IMR-90 (cell line): ENCODE measurements around the gene HOXB8. TPM values are rescaled to one million over a fixed set of nuclear protein-coding genes. Genes with fewer than 3 reads are reported as not detected.

Source experiments
- ATAC-seq: fragments of 200-7000 bp; cut with Tn5 transposase; 2 replicates; pipeline ENCODE4 v1.9.1; 2020; ENCODE audit warnings: low read depth, mild to moderate bottlenecking, moderate library complexity
- BruUV-seq: library from RNA; stranded (reverse); fragments of 400-500 nt; replicated peaks from 2 replicates; lab custom pipeline; 2021; lab: Mats Ljungman, UMichigan
- CTCF ChIA-PET: fragments of 300-600 bp; formaldehyde crosslinking; extraction: SDS; loops from one replicate; lab custom pipeline; 2021; ENCODE audit warnings: antibody characterized with exemption; lab: Yijun Ruan, JAX
- POLR2A ChIA-PET: fragments of 300-600 bp; sonication (Branson Sonifier 250); formaldehyde crosslinking; loops from one replicate; lab custom pipeline; 2022; ENCODE audit warnings: antibody characterized with exemption; ENCODE audit not compliant: unreplicated experiment; lab: Charles Lee
- DNase-seq: peaks from one replicate; pipeline ENCODE4 v3.0.0; 2013
- H2AFZ ChIP-seq: replicated peaks from 2 replicates; pipeline ENCODE3; 2013; ENCODE audit warnings: low read length, mild to moderate bottlenecking; ENCODE audit not compliant: poor library complexity
- H2AK5ac ChIP-seq: 2 replicates; pipeline ENCODE4 v1.6.1; 2013; ENCODE audit warnings: low read depth, low read length, inconsistent platforms
- H2AK9ac ChIP-seq: replicated peaks from 2 replicates; pipeline ENCODE3; 2013; ENCODE audit warnings: mild to moderate bottlenecking, low read depth, low read length, moderate library complexity; ENCODE audit not compliant: poor library complexity
- H2BK120ac ChIP-seq: 2 replicates; pipeline ENCODE4 v1.6.1; 2013; ENCODE audit warnings: low read depth, low read length, inconsistent platforms
- H2BK15ac ChIP-seq: 3 replicates; pipeline ENCODE4 v1.6.1; 2013; ENCODE audit warnings: low read depth, low read length, inconsistent platforms
- H2BK20ac ChIP-seq: 2 replicates; pipeline ENCODE4 v1.6.1; 2013; ENCODE audit warnings: low read depth, mild to moderate bottlenecking, inconsistent platforms, low read length, moderate library complexity
- H2BK5ac ChIP-seq: 2 replicates; pipeline ENCODE4 v1.6.1; 2013; ENCODE audit warnings: mild to moderate bottlenecking, low read depth, low read length, inconsistent platforms; ENCODE audit not compliant: poor library complexity, severe bottlenecking
- H3K14ac ChIP-seq: replicated peaks from 2 replicates; pipeline ENCODE4 v1.6.1; 2013; ENCODE audit warnings: low read depth, low read length, inconsistent platforms
- H3K18ac ChIP-seq: 2 replicates; pipeline ENCODE4 v1.6.1; 2013; ENCODE audit warnings: low read depth, low read length, control low read depth
- H3K23ac ChIP-seq: 2 replicates; pipeline ENCODE4 v1.6.1; 2013; ENCODE audit warnings: low read depth, low read length, inconsistent platforms
- H3K27ac ChIP-seq: 2 replicates; pipeline ENCODE4 v1.5.1; 2013; ENCODE audit warnings: mild to moderate bottlenecking, control low read depth, low read length; ENCODE audit not compliant: insufficient read depth
- H3K27me3 ChIP-seq: 2 replicates; pipeline ENCODE4 v1.6.1; 2013; ENCODE audit warnings: low read length; ENCODE audit not compliant: control insufficient read depth, insufficient read depth
- H3K36me3 ChIP-seq: 2 replicates; pipeline ENCODE4 v1.6.1; 2013; ENCODE audit warnings: low read length, mixed read lengths; ENCODE audit not compliant: control insufficient read depth, insufficient read depth
- H3K4ac ChIP-seq: 2 replicates; pipeline ENCODE4 v1.6.1; 2013; ENCODE audit warnings: low read depth, low read length, inconsistent platforms
- H3K4me1 ChIP-seq: 2 replicates; pipeline ENCODE4 v1.6.1; 2013; ENCODE audit warnings: low read length, mixed read lengths; ENCODE audit not compliant: control insufficient read depth, insufficient read depth
- H3K4me2 ChIP-seq: 2 replicates; pipeline ENCODE4 v1.6.1; 2013; ENCODE audit warnings: low read depth, mild to moderate bottlenecking, control low read depth, low read length, moderate library complexity
- H3K4me3 ChIP-seq: 2 replicates; pipeline ENCODE4 v1.5.1; 2013; ENCODE audit warnings: low read depth, mild to moderate bottlenecking, control low read depth, low read length, moderate library complexity; ENCODE audit not compliant: insufficient read depth
- H3K56ac ChIP-seq: 2 replicates; pipeline ENCODE4 v1.6.1; 2013; ENCODE audit warnings: low read length, inconsistent platforms; ENCODE audit not compliant: insufficient read depth; ENCODE audit errors: extremely low read depth
- H3K79me1 ChIP-seq, 2 experiments: 2 replicates each; pipeline ENCODE4 v1.6.1; 2013; ENCODE audit warnings: low read length in 2 of 2, inconsistent platforms in 1 of 2, low read depth in 1 of 2
- H3K9ac ChIP-seq: 2 replicates; pipeline ENCODE4 v1.6.1; 2013; ENCODE audit warnings: low read depth, low read length, control low read depth
- H3K9me1 ChIP-seq: 2 replicates; pipeline ENCODE4 v1.6.1; 2013; ENCODE audit warnings: low read length, inconsistent platforms; ENCODE audit not compliant: insufficient read depth
- H3K9me3 ChIP-seq: 2 replicates; pipeline ENCODE4 v1.6.1; 2013; ENCODE audit warnings: low read length; ENCODE audit not compliant: control insufficient read depth, insufficient read depth
- H4K20me1 ChIP-seq: 2 replicates; pipeline ENCODE4 v1.6.1; 2013; ENCODE audit warnings: low read length, inconsistent platforms; ENCODE audit not compliant: insufficient read depth
- H4K5ac ChIP-seq: 2 replicates; pipeline ENCODE4 v1.6.1; 2013; ENCODE audit warnings: mild to moderate bottlenecking, low read depth, low read length, control low read depth
- H4K8ac ChIP-seq, 2 experiments: 2 replicates each; pipeline ENCODE4 v1.6.1; 2013; ENCODE audit warnings: low read depth in 2 of 2, low read length in 2 of 2, control low read depth in 1 of 2, inconsistent platforms in 1 of 2
- H4K91ac ChIP-seq: 2 replicates; pipeline ENCODE4 v1.6.1; 2013; ENCODE audit warnings: low read depth, low read length, inconsistent platforms; ENCODE audit not compliant: insufficient read depth
- BHLHE40 ChIP-seq: fragments of 150-350 bp; IDR thresholded peaks from 2 replicates; pipeline ENCODE4 v1.6.1; 2016; ENCODE audit warnings: mild to moderate bottlenecking, low read depth, low read length
- CEBPB ChIP-seq: IDR thresholded peaks from 2 replicates; pipeline ENCODE4 v1.6.1; 2012; ENCODE audit warnings: low read depth, low read length, improper control_type of control experiment
- CHD1 ChIP-seq: IDR thresholded peaks from 2 replicates; pipeline ENCODE4 v1.6.1; 2012; ENCODE audit warnings: low read depth, low read length, improper control_type of control experiment
- CTCF ChIP-seq: conservative IDR thresholded peaks from 2 replicates; pipeline ENCODE4 v1.5.1; 2012; ENCODE audit warnings: mild to moderate bottlenecking, low read depth, low read length, improper control_type of control experiment
- ELK1 ChIP-seq: fragments of 150-350 bp; IDR thresholded peaks from 2 replicates; pipeline ENCODE4 v1.6.1; 2016; ENCODE audit warnings: low read depth, mild to moderate bottlenecking, low read length, moderate library complexity, borderline replicate concordance
- FOS ChIP-seq: fragments of 150-350 bp; IDR thresholded peaks from 2 replicates; pipeline ENCODE4 v1.6.1; 2016; ENCODE audit warnings: low read depth, low read length
- MXI1 ChIP-seq: IDR thresholded peaks from 2 replicates; pipeline ENCODE4 v1.6.1; 2012; ENCODE audit warnings: low read depth, mild to moderate bottlenecking, low read length, moderate library complexity, borderline replicate concordance
- NFE2L2 ChIP-seq: fragments of 150-350 bp; IDR thresholded peaks from 2 replicates; pipeline ENCODE4 v1.6.1; 2016; ENCODE audit warnings: low read depth, mild to moderate bottlenecking, low read length
- POLR2A ChIP-seq: IDR thresholded peaks from 2 replicates; pipeline ENCODE4 v1.6.1; 2012; ENCODE audit warnings: mild to moderate bottlenecking, low read depth, low read length
- RAD21 ChIP-seq: IDR thresholded peaks from 2 replicates; pipeline ENCODE4 v1.6.1; 2012; ENCODE audit warnings: low read length, improper control_type of control experiment
- RCOR1 ChIP-seq: IDR thresholded peaks from 2 replicates; pipeline ENCODE4 v1.6.1; 2012; ENCODE audit warnings: mild to moderate bottlenecking, low read length, improper control_type of control experiment; ENCODE audit not compliant: insufficient replicate concordance
- RFX5 ChIP-seq: IDR thresholded peaks from 2 replicates; pipeline ENCODE4 v1.8.0; 2012; ENCODE audit warnings: low read depth, mild to moderate bottlenecking, low read length, moderate library complexity
- SMC3 ChIP-seq: fragments of 150-350 bp; IDR thresholded peaks from 2 replicates; pipeline ENCODE4 v1.6.1; 2016; ENCODE audit warnings: low read depth, mild to moderate bottlenecking, antibody characterized with exemption, low read length, moderate library complexity
- USF2 ChIP-seq: fragments of 150-350 bp; IDR thresholded peaks from 2 replicates; pipeline ENCODE4 v1.6.1; 2017; ENCODE audit warnings: mild to moderate bottlenecking, antibody characterized with exemption, low read length, low read depth
- WGBS, 2 experiments: methylation state at CpG; one replicate each; pipeline versions ENCODE4 v1.1.5 to v1.1.7; 2013; ENCODE audit warnings: missing lambda C conversion rate in 2 of 2; ENCODE audit not compliant: insufficient read length in 1 of 2; ENCODE audit errors: extremely low coverage in 2 of 2; 5-methylcytosine and 5-hydroxymethylcytosine counted together
- dilution Hi-C: fragments of 300-500 bp; cut with HindIII; formaldehyde crosslinking; loops from one replicate; pipeline ENCODE4 v1.14.3; 2018; ENCODE audit warnings: low sequenced_read_pairs; ENCODE audit not compliant: unreplicated experiment
- in situ Hi-C: fragments of 300-500 bp; cut with MboI; formaldehyde crosslinking; loops from 3 replicates; pipeline ENCODE4 v1.14.3; 2019; ENCODE audit warnings: low sequenced_read_pairs, inconsistent platforms, mixed read lengths
- intact Hi-C: fragments of 100-400 bp; cut with micrococcal nuclease; formaldehyde crosslinking; loops from 2 replicates; pipeline ENCODE4 v1.10.0; 2022
- polyA plus RNA-seq, 3 experiments: library from polyadenylated mRNA; depleted of rRNA; stranded (reverse); fragments of >200 nt; gene quantifications; 2 replicates each; pipeline ENCODE4 v1.2.3, GENCODE V29; 2012; ENCODE audit warnings: low replicate concordance in 1 of 3
- total RNA-seq: library from RNA; depleted of rRNA; stranded (reverse); fragments of >200 nt; gene quantifications from 2 replicates; pipeline ENCODE4 v1.2.3, GENCODE V29; 2012

HOXB8 gene
- total and polyA plus RNA-seq, 2 of the 4 experiments (the other 2 are of a cell fraction), result 0.54 to 5.3 TPM

GRCh38 chr17:48627623-48628521 lies 12.8 kb upstream of the HOXB8 start:
- Histone ChIP-seq H4K5ac (no peak overlapping the region), H4K91ac (no peak overlapping the region), H3K18ac (no peak overlapping the region), H4K8ac (no peak overlapping the region), H3K14ac (no peak overlapping the region), H2AK5ac (no peak overlapping the region), H3K23ac (no peak overlapping the region), H2BK5ac (no peak overlapping the region), H3K27me3 (peaks cover 98% of the 10 kb centered on the region), H3K4me3 (no peak overlapping the region), H4K20me1 (peaks cover 12% of the 10 kb centered on the region; the same call in 1 of the 2 replicates), H2AK9ac (no peak overlapping the region), H3K56ac (no peak overlapping the region), H3K4ac (no peak overlapping the region), H3K27ac (no peak overlapping the region), H3K9me1 (no peaks in the 10 kb centered on the region; the same call in 1 of the 2 replicates), H2BK20ac (no peak overlapping the region), H3K36me3 (no peaks in the 10 kb centered on the region), H3K9ac (no peak overlapping the region), H2BK120ac (no peak overlapping the region), H3K4me1 (no peaks in the 10 kb centered on the region; the same call in 1 of the 2 replicates), H3K9me3 (peaks cover 36% of the 10 kb centered on the region), H3K79me1 (no peaks in the 10 kb centered on the region), H2BK15ac (no peak overlapping the region), H3K4me2 (no peak overlapping the region), H2AFZ (no peak overlapping the region)
- TF ChIP-seq CHD1, result no peak
- no peak for TF ChIP-seq NFE2L2
- TF ChIP-seq SMC3, result no peak
- no peak for TF ChIP-seq RFX5
- TF ChIP-seq POLR2A, result no peak
- TF ChIP-seq FOS, result no peak
- no peak for TF ChIP-seq MXI1
- TF ChIP-seq CEBPB, result no peak
- no peak for TF ChIP-seq BHLHE40
- TF ChIP-seq RAD21, result no peak
- TF ChIP-seq CTCF, result no peak
- TF ChIP-seq RCOR1, result no peak
- no peak for TF ChIP-seq USF2
- TF ChIP-seq ELK1, result no peak
- in situ Hi-C loops, result loop anchor here (10.0 kb wide), 1 partner anchor 463 kb away; no protein-coding TSS in a partner anchor
- ChIA-PET CTCF (interaction anchor here (1.3 kb wide), 1 partner anchor 9 kb away, joined by 4 read pairs; no protein-coding TSS in a partner anchor), POLR2A (no interaction called here)
- BruUV-seq, result no TSS peak
- DNase-seq (no peak), ATAC-seq (no peak)
- 15% methylated on average over 12 of the region's 27 CpGs; no CpG with 5 or more reads in 1 of the 2 experiments for WGBS, 2 experiments
- intact Hi-C loops, result no loop called here
- dilution Hi-C loops, result no loop called here
